ENCODE data around the gene LYSMD3. TPM values are rescaled to one million over a fixed set of nuclear protein-coding genes. Genes with fewer than 3 reads are reported as not detected.
A peak's percentile ranks its signal among the peaks of the same experiment; 100 is the strongest.

The LYSMD3 gene
- total and polyA plus RNA-seq, 10 of the 15 experiments (the other 5 are each of a cell fraction or from before 2014, with no cell fraction given): 3.9 to 22.5 (median 12.6) TPM

DNA sequence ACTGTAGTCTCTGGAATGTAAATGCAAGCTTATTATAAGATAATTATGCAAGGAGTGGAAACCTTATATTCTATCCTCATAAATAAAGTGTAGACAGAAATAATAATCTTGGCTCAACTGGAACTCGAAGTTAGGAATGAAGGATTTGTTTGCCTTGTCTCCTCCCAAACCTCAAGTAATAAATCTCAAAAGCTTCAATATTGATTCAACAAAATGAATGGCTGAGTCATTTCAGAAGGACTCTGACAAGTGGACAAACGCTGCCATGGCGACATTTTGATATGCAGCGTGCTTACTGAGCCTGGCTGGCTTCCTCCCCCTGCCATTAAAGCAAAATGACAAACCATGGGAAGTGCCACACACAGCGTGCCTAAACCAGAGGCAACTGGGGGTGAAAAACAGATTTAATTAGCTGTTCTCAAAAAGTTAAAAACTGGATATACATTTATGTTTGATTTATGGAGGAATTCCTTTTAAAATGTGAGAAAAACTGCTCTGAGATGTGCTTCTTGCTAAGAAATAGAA, 18.7 kb upstream of the LYSMD3 start:
- in situ Hi-C loops (cut with MboI): no loop called here
- peak; percentile 67; the same call in 2 of the 3 replicates for ATAC-seq
- Histone ChIP-seq H3K9ac (ENCODE audit: control insufficient read depth, insufficient read depth, low read length) (no peak overlapping the region), H3K4me1 (ENCODE audit: control insufficient read depth, insufficient read depth, low read length) (no peaks in the 10 kb centered on the region), H3K9me3 (replicated peaks; ENCODE audit: control insufficient read depth, insufficient read depth, low read length) (no peaks in the 10 kb centered on the region), H3K4me3 (no peak overlapping the region), H3K27ac (ENCODE audit: control insufficient read depth, insufficient read depth) (no peak overlapping the region), H3K4me2 (ENCODE audit: control insufficient read depth, insufficient read depth) (no peak overlapping the region), H4K20me1 (ENCODE audit: control insufficient read depth, insufficient read depth) (no peaks in the 10 kb centered on the region), H3K79me2 (ENCODE audit: control insufficient read depth, insufficient read depth, low read length) (no peaks in the 10 kb centered on the region), H2AFZ (ENCODE audit: control insufficient read depth, low read depth, low read length) (no peak overlapping the region), H3K36me3 (ENCODE audit: control insufficient read depth in 2 of 2, insufficient read depth in 2 of 2, low read length in 1 of 2) (no peaks in the 10 kb centered on the region), H3K27me3 (replicated peaks in 1 of 2; ENCODE audit: control insufficient read depth in 2 of 2, insufficient read depth in 2 of 2, low read length in 1 of 2) (no peaks in the 10 kb centered on the region; a peak in 2 of 4 replicates)
- POLR2A ChIA-PET: no interaction called here
- no peak for DNase-seq (ENCODE audit: low read depth, low spot score)
- 9% methylated on average over 5 of the region's 5 CpGs for WGBS (ENCODE audit: insufficient coverage, insufficient replicate concordance, low lambda C conversion rate, missing lambda C conversion rate)
- no TSS peak for BruUV-seq (replicated peaks)
- FAIRE-seq: no peak
- intact Hi-C loops (cut with micrococcal nuclease; ENCODE audit: unreplicated experiment): no loop called here
- SMC1A ChIA-PET (ENCODE audit: uncharacterized antibody, unreplicated experiment): no interaction called here
- CTCF ChIA-PET: interaction anchor here (1.0 to 1.4 kb wide), 4 partner anchors 56 to 235 kb away, joined by 3 to 6 read pairs (median 4); no protein-coding TSS in a partner anchor
- RAD21 ChIA-PET (ENCODE audit: unreplicated experiment): no interaction called here
- TF ChIP-seq POLR2A (IDR thresholded peaks at IDR 0.05; ENCODE audit: low read depth, low read length) (no peak), SRF (IDR thresholded peaks at IDR 0.05; ENCODE audit: low read depth in 2 of 2, low read length in 2 of 2) (no peak), KLF5 (IDR thresholded peaks at IDR 0.05; ENCODE audit: partially characterized antibody) (no peak), NFYB (IDR thresholded peaks at IDR 0.05; ENCODE audit: insufficient read depth, low read depth, low read length) (no peak), RFX5 (IDR thresholded peaks at IDR 0.05; ENCODE audit: low read depth, low read length) (no peak), GATAD2B (conservative IDR thresholded peaks at IDR 0.05; ENCODE audit: low read depth) (no peak), SP1 (IDR thresholded peaks at IDR 0.05; ENCODE audit: low read depth, low read length) (no peak), ZSCAN29 (IDR thresholded peaks at IDR 0.05) (no peak), EED (IDR thresholded peaks at IDR 0.05; ENCODE audit: low read depth) (no peak), STAT1 (conservative IDR thresholded peaks at IDR 0.05) (no peak)
- TF ChIP-seq, protein P1, sequence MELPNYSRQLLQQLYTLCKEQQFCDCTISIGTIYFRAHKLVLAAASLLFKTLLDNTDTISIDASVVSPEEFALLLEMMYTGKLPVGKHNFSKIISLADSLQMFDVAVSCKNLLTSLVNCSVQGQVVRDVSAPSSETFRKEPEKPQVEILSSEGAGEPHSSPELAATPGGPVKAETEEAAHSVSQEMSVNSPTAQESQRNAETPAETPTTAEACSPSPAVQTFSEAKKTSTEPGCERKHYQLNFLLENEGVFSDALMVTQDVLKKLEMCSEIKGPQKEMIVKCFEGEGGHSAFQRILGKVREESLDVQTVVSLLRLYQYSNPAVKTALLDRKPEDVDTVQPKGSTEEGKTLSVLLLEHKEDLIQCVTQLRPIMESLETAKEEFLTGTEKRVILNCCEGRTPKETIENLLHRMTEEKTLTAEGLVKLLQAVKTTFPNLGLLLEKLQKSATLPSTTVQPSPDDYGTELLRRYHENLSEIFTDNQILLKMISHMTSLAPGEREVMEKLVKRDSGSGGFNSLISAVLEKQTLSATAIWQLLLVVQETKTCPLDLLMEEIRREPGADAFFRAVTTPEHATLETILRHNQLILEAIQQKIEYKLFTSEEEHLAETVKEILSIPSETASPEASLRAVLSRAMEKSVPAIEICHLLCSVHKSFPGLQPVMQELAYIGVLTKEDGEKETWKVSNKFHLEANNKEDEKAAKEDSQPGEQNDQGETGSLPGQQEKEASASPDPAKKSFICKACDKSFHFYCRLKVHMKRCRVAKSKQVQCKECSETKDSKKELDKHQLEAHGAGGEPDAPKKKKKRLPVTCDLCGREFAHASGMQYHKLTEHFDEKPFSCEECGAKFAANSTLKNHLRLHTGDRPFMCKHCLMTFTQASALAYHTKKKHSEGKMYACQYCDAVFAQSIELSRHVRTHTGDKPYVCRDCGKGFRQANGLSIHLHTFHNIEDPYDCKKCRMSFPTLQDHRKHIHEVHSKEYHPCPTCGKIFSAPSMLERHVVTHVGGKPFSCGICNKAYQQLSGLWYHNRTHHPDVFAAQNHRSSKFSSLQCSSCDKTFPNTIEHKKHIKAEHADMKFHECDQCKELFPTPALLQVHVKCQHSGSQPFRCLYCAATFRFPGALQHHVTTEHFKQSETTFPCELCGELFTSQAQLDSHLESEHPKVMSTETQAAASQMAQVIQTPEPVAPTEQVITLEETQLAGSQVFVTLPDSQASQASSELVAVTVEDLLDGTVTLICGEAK (IDR thresholded peaks at IDR 0.05; ENCODE audit: borderline replicate concordance): no peak
- TF ChIP-seq, protein P2, sequence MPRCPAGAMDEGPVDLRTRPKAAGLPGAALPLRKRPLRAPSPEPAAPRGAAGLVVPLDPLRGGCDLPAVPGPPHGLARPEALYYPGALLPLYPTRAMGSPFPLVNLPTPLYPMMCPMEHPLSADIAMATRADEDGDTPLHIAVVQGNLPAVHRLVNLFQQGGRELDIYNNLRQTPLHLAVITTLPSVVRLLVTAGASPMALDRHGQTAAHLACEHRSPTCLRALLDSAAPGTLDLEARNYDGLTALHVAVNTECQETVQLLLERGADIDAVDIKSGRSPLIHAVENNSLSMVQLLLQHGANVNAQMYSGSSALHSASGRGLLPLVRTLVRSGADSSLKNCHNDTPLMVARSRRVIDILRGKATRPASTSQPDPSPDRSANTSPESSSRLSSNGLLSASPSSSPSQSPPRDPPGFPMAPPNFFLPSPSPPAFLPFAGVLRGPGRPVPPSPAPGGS (IDR thresholded peaks at IDR 0.05; ENCODE audit: borderline replicate concordance, insufficient read depth, low read depth, low read length, poor library complexity, severe bottlenecking): no peak
- TF ChIP-seq, protein P3, sequence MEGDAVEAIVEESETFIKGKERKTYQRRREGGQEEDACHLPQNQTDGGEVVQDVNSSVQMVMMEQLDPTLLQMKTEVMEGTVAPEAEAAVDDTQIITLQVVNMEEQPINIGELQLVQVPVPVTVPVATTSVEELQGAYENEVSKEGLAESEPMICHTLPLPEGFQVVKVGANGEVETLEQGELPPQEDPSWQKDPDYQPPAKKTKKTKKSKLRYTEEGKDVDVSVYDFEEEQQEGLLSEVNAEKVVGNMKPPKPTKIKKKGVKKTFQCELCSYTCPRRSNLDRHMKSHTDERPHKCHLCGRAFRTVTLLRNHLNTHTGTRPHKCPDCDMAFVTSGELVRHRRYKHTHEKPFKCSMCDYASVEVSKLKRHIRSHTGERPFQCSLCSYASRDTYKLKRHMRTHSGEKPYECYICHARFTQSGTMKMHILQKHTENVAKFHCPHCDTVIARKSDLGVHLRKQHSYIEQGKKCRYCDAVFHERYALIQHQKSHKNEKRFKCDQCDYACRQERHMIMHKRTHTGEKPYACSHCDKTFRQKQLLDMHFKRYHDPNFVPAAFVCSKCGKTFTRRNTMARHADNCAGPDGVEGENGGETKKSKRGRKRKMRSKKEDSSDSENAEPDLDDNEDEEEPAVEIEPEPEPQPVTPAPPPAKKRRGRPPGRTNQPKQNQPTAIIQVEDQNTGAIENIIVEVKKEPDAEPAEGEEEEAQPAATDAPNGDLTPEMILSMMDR (IDR thresholded peaks at IDR 0.05 in 2 of 3, conservative IDR thresholded peaks at IDR 0.05 in 1 of 3; ENCODE audit: control insufficient read depth in 2 of 3, extremely low read depth in 1 of 3, insufficient read depth in 1 of 3, low read depth in 3 of 3, low read length in 3 of 3): no peak
- TF ChIP-seq, protein P4, sequence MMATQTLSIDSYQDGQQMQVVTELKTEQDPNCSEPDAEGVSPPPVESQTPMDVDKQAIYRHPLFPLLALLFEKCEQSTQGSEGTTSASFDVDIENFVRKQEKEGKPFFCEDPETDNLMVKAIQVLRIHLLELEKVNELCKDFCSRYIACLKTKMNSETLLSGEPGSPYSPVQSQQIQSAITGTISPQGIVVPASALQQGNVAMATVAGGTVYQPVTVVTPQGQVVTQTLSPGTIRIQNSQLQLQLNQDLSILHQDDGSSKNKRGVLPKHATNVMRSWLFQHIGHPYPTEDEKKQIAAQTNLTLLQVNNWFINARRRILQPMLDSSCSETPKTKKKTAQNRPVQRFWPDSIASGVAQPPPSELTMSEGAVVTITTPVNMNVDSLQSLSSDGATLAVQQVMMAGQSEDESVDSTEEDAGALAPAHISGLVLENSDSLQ (IDR thresholded peaks at IDR 0.05): no peak
- TF ChIP-seq, protein P5, sequence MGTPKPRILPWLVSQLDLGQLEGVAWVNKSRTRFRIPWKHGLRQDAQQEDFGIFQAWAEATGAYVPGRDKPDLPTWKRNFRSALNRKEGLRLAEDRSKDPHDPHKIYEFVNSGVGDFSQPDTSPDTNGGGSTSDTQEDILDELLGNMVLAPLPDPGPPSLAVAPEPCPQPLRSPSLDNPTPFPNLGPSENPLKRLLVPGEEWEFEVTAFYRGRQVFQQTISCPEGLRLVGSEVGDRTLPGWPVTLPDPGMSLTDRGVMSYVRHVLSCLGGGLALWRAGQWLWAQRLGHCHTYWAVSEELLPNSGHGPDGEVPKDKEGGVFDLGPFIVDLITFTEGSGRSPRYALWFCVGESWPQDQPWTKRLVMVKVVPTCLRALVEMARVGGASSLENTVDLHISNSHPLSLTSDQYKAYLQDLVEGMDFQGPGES (IDR thresholded peaks at IDR 0.05): no peak
